Measurements from ENCODE around the gene PPA1.

DNA sequence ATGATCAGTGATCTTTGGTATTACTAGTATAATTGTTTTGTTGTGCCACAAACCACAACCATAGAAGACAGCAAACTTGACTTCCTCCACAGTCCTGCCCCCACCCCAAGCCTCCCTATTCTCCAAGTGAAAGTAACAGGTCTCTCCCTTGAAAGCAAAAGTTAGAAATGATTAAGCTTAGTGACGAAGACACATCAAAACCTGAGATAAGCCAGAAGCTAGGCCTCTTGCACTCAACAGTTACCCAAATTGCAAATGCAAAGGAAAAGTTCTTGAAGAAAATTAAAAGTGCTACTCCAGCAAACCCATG lies 70.4 kb downstream of the PPA1 start:
- no peak for TF ChIP-seq POLR2A (IDR thresholded peaks at IDR 0.05; ENCODE audit: low read depth, low read length)
- no peak for TF ChIP-seq POLR2AphosphoS5 (IDR thresholded peaks at IDR 0.05; ENCODE audit: low read depth, low read length)
- TF ChIP-seq TAF1 (IDR thresholded peaks at IDR 0.05; ENCODE audit: low read depth, low read length), result no peak
- no peak for TF ChIP-seq SPI1 (IDR thresholded peaks at IDR 0.05; ENCODE audit: low read depth, low read length)
- no peak for TF ChIP-seq POU2F2 (IDR thresholded peaks at IDR 0.05; ENCODE audit: low read depth, low read length)
